Caco-2 (cell line): Measurements from ENCODE around the gene SF3B3. TPM values are rescaled to one million over a fixed set of nuclear protein-coding genes. Genes with fewer than 3 reads are reported as not detected.

Experiments
- BruUV-seq: library from RNA; stranded (reverse); fragments of 400-500 nt; replicated peaks from 2 replicates; lab custom pipeline; 2021; lab: Mats Ljungman, UMichigan
- CTCF ChIA-PET: fragments of 300-600 bp; sonication (Branson Sonifier 250); formaldehyde crosslinking; loops from one replicate; lab custom pipeline; 2022; ENCODE audit warnings: antibody characterized with exemption; lab: Charles Lee
- POLR2A ChIA-PET: fragments of 300-600 bp; sonication (Branson Sonifier 250); formaldehyde crosslinking; loops from one replicate; lab custom pipeline; 2022; ENCODE audit warnings: antibody characterized with exemption; lab: Charles Lee
- DNase-seq, 2 experiments: peaks; one replicate each; pipeline versions ENCODE4 v3.0.0 to v3.0.0-alpha.2; 2020 to 2022
- H3K27me3 ChIP-seq: replicated peaks from 2 replicates; pipeline ENCODE4 v1.6.0; 2011; ENCODE audit warnings: low read length; ENCODE audit not compliant: control insufficient read depth, insufficient read depth
- H3K36me3 ChIP-seq: 2 replicates; pipeline ENCODE4 v1.5.1; 2011; ENCODE audit warnings: low read length; ENCODE audit not compliant: control insufficient read depth, insufficient read depth
- H3K4me1 ChIP-seq: fragments of 250-450 bp; sonication (Bioruptor Pico); 2 replicates; pipeline ENCODE4 v1.5.1; 2020; ENCODE audit warnings: mild to moderate bottlenecking
- H3K4me3 ChIP-seq: 2 replicates; pipeline ENCODE4 v1.5.1; 2011; ENCODE audit warnings: low read depth, mild to moderate bottlenecking, control low read depth, low read length
- H3K9me3 ChIP-seq: fragments of 250-450 bp; sonication (Bioruptor Pico); 2 replicates; pipeline ENCODE4 v1.5.1; 2020; ENCODE audit warnings: mild to moderate bottlenecking, moderate library complexity
- H3K27ac Mint-ChIP-seq: one replicate; pipeline ENCODE4 v1.8.0; 2022; ENCODE audit warnings: mixed read lengths; ENCODE audit not compliant: unreplicated experiment
- H3K27me3 Mint-ChIP-seq: one replicate; pipeline ENCODE4 v1.8.0; 2022; ENCODE audit warnings: mixed read lengths; ENCODE audit not compliant: insufficient read depth, unreplicated experiment
- H3K36me3 Mint-ChIP-seq: one replicate; pipeline ENCODE4 v1.8.0; 2022; ENCODE audit warnings: mild to moderate bottlenecking, mixed read lengths; ENCODE audit not compliant: insufficient read depth, unreplicated experiment
- H3K4me1 Mint-ChIP-seq: one replicate; pipeline ENCODE4 v1.8.0; 2022; ENCODE audit warnings: low read depth, mixed read lengths; ENCODE audit not compliant: unreplicated experiment
- H3K4me3 Mint-ChIP-seq: one replicate; pipeline ENCODE4 v1.8.0; 2022; ENCODE audit warnings: mild to moderate bottlenecking, moderate library complexity, mixed read lengths; ENCODE audit not compliant: unreplicated experiment
- H3K9me3 Mint-ChIP-seq: one replicate; pipeline ENCODE4 v1.8.0; 2022; ENCODE audit warnings: mixed read lengths; ENCODE audit not compliant: unreplicated experiment
- CTCF ChIP-seq, 2 experiments: fragments of 200-600 bp in 1 of 2; IDR thresholded peaks; 1 replicate in 1 of 2; 2 replicates in 1 of 2; pipeline versions ENCODE4 v1.5.1 to v1.8.0; 2011 to 2022; ENCODE audit warnings: antibody characterized with exemption in 1 of 2, control low read depth in 1 of 2, inconsistent platforms in 1 of 2, low read depth in 1 of 2, low read length in 1 of 2, mild to moderate bottlenecking in 1 of 2, moderate library complexity in 1 of 2; ENCODE audit not compliant: insufficient read depth in 1 of 2, severe bottlenecking in 1 of 2, unreplicated experiment in 1 of 2
- intact Hi-C: fragments of 100-400 bp; cut with micrococcal nuclease; formaldehyde crosslinking; loops from one replicate; pipeline ENCODE4 v1.10.0; 2022; ENCODE audit not compliant: unreplicated experiment
- total RNA-seq: library from RNA; stranded (reverse); gene quantifications from 2 replicates; pipeline ENCODE4 v1.2.3, GENCODE V29; 2022

SF3B3 gene
- total RNA-seq, 1 experiment from 2014 or later: 387 TPM

GRCh38 chr16:70534971-70535370, 11.4 kb downstream of the SF3B3 start:
- POLR2A ChIA-PET: no interaction called here
- H3K4me1 Mint-ChIP-seq: no peaks in the 10 kb centered on the region
- no peak overlapping the region for H3K4me3 Mint-ChIP-seq
- DNase-seq: no peak
- CTCF ChIA-PET: no interaction called here
- no peaks in the 10 kb centered on the region for H3K27me3 ChIP-seq
- no peak overlapping the region for H3K27ac Mint-ChIP-seq
- no peaks in the 10 kb centered on the region for H3K4me1 ChIP-seq
- H3K36me3 Mint-ChIP-seq: peaks cover 100% of the 10 kb centered on the region
- no peaks in the 10 kb centered on the region for H3K9me3 ChIP-seq
- no peaks in the 10 kb centered on the region for H3K9me3 Mint-ChIP-seq
- TF ChIP-seq CTCF (IDR thresholded peaks at IDR 0.05; ENCODE audit: insufficient read depth in 1 of 2, low read depth in 1 of 2, low read length in 1 of 2, severe bottlenecking in 1 of 2, unreplicated experiment in 1 of 2): no peak
- intact Hi-C loops: no loop called here
- BruUV-seq: no TSS peak
- H3K36me3 ChIP-seq: peaks cover 14% of the 10 kb centered on the region
- no peak overlapping the region for H3K4me3 ChIP-seq
- no peaks in the 10 kb centered on the region for H3K27me3 Mint-ChIP-seq

GRCh38 chr16:70540994-70541393, 17.4 kb downstream of the SF3B3 start:
- intact Hi-C loops: no loop called here
- H3K9me3 ChIP-seq: no peaks in the 10 kb centered on the region
- POLR2A ChIA-PET: no interaction called here
- H3K36me3 ChIP-seq: peaks cover 12% of the 10 kb centered on the region
- H3K27me3 ChIP-seq: no peaks in the 10 kb centered on the region
- Mint-ChIP-seq H3K36me3 (peaks cover 100% of the 10 kb centered on the region), H3K4me3 (no peak overlapping the region), H3K27ac (no peak overlapping the region), H3K27me3 (no peaks in the 10 kb centered on the region), H3K4me1 (no peaks in the 10 kb centered on the region), H3K9me3 (no peaks in the 10 kb centered on the region)
- DNase-seq: no peak
- no peaks in the 10 kb centered on the region for H3K4me1 ChIP-seq
- H3K4me3 ChIP-seq: no peak overlapping the region
- no peak for TF ChIP-seq CTCF (IDR thresholded peaks at IDR 0.05; ENCODE audit: insufficient read depth in 1 of 2, low read depth in 1 of 2, low read length in 1 of 2, severe bottlenecking in 1 of 2, unreplicated experiment in 1 of 2)
- CTCF ChIA-PET: no interaction called here
- BruUV-seq: no TSS peak

GRCh38 chr16:70544548-70544947, 20.9 kb downstream of the SF3B3 start:
- no peaks in the 10 kb centered on the region for H3K4me1 ChIP-seq
- no peaks in the 10 kb centered on the region for H3K27me3 ChIP-seq
- POLR2A ChIA-PET: no interaction called here
- no peak for TF ChIP-seq CTCF (IDR thresholded peaks at IDR 0.05; ENCODE audit: insufficient read depth in 1 of 2, low read depth in 1 of 2, low read length in 1 of 2, severe bottlenecking in 1 of 2, unreplicated experiment in 1 of 2)
- Mint-ChIP-seq H3K4me3 (no peak overlapping the region), H3K27ac (no peak overlapping the region), H3K9me3 (no peaks in the 10 kb centered on the region), H3K27me3 (no peaks in the 10 kb centered on the region), H3K4me1 (no peaks in the 10 kb centered on the region), H3K36me3 (peaks cover 100% of the 10 kb centered on the region)
- peaks cover 14% of the 10 kb centered on the region for H3K36me3 ChIP-seq
- H3K9me3 ChIP-seq: no peaks in the 10 kb centered on the region
- intact Hi-C loops: no loop called here
- CTCF ChIA-PET: no interaction called here
- H3K4me3 ChIP-seq: no peak overlapping the region
- DNase-seq: no peak
- BruUV-seq: no TSS peak
